Activated T-helper 1 cell treated with anti-CD3 and anti-CD28 coated beads, Interleukin-2, amount 50 U/mL, for 16 hours (primary cell): Measurements from ENCODE around the gene UCKL1.
"Not testable (repeated sequence)": the region's sequence is repeated elsewhere in the genome, so short reads cannot be mapped to it uniquely, and the experiment has no call there.

Source experiments
- DNase-seq, 2 donors: peaks; one replicate each; pipeline ENCODE4 v3.0.0-alpha.2; 2020; ENCODE audit warnings: low read depth in 1 of 2, low spot score in 1 of 2

Gene UCKL1

DNA sequence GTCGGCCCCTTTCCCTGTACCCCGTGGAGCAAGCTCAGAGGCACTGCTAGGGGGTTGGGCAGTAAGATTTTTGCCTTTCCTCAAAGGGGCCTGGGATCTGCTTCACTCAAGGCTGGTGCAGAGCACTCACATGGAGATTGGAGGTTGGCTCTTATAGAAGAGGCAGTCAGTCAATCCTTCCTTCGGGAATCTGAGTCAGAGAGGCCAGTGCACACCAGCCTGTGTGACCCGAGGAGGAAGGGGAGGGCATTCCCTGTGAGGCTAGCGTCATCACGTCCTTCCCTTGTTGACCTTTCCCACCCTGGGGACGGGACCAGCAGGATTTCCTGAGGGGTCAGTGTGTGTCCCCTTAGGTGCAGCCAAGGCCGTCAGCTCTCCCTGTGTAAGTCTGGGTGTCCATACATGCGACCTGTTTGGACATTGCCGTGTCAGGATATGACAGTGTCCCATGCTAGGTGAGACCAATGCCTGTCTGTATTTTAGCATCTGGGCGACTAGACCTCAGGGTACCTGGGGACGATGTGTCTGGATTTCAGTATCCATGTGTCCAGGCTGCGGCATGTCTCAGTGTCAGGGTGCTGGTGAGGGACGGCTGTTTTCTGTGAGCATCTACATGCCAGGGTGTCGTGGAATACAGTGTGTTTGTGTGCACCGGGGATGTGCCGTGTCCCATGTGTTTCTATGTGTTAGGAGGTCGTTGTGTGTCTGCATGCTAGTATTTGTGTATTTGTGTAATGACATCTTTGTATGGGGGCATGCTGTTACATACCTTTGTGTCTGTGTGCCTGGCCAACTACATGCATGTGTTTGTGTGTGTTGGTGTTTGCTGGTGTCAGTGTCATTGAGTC, 16.3 kb upstream of the UCKL1 start:
- DNase-seq, result no peak

GRCh38 chr20:63971960-63972311, 15.7 kb upstream of the UCKL1 start:
- DNase-seq, result not testable (repeated sequence)

- no peak for DNase-seq
These were observed 14.7 kb upstream of the UCKL1 start for GRCh38 chr20:63970714-63971431.

- DNase-seq, result peak in 1 of 2 donors; percentile 42
These were observed 13.9 kb upstream of the UCKL1 start, which contains the start of gene ZNF512B for GRCh38 chr20:63969838-63970713. Gene ZNF512B, minus strand, starts transcription at chr20:63969930. Its CDS starts 1,980 bp downstream, at chr20:63967950.

- DNase-seq, result no peak
These were observed 12.9 kb upstream of the UCKL1 start for GRCh38 chr20:63968928-63969760.

GRCh38 chr20:63968136-63968927, 12.1 kb upstream of the UCKL1 start:
- DNase-seq, result no peak

DNA sequence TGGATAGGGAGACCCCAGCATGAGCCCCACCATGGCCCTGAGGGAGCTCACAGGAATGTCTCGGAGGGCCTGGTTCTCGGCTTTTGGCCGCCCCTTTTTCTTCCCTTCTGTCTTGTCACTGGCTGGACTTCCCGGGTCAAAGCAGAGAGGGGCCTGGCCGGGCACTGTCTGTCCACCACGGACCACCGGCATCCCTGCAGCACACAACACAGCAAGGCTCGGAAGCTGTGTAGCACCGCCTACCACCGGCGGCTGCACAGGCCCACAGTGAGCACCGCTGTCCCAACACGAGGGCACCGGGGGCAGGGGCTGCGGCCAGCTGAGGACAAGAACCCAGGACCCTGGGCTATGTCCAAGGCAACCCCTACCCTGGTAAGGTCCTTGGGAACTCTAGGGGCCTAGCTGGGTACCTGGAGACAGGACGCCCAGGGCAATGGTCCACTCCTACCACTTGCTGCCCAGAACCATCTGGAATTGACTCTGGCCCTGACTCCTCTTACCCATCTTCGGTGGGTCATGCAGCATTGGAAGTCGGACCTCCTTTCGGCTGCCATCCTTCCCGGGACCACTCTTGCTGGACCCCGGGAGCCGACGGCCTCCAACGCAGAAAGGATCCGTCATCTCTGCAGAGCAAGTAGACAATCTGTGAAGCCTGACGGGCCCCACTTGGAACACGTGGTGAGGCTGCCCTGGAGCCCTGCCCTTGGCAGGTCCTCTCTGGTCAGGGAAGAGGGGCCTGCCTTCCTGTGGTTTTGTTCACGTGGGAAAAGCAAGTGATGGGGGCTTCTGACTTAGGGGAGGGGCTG, 11.3 kb upstream of the UCKL1 start:
- DNase-seq, result no peak

DNA sequence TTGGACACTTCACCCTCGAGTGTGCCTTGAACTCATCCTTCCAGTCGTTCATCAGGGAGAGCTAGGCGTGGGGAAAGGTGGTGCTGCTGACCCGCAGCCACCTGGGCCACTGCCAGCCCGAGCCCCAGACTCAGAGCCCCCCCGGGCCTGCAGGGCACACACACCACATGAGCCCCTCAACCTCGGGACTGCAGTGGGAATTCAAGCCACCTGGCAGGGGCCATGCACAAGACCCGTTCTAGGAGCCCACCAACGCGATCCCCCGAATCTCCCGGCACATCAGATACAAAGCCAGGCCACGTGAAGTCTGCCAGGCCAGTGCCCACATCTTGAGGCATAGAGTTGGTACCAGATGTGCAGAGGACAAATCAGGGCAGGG, 10.7 kb upstream of the UCKL1 start:
- no peak for DNase-seq

GRCh38 chr20:63966172-63966943, 10.1 kb upstream of the UCKL1 start:
- no peak for DNase-seq

- no peak for DNase-seq
These were observed 8.2 kb upstream of the UCKL1 start for GRCh38 chr20:63964412-63964811.

- DNase-seq, result no peak
These were observed 7.6 kb upstream of the UCKL1 start for GRCh38 chr20:63963784-63964301.

GRCh38 chr20:63963348-63963741, 7.1 kb upstream of the UCKL1 start:
- DNase-seq, result no peak

GRCh38 chr20:63962426-63963347, 6.5 kb upstream of the UCKL1 start:
- DNase-seq, result no peak

DNA sequence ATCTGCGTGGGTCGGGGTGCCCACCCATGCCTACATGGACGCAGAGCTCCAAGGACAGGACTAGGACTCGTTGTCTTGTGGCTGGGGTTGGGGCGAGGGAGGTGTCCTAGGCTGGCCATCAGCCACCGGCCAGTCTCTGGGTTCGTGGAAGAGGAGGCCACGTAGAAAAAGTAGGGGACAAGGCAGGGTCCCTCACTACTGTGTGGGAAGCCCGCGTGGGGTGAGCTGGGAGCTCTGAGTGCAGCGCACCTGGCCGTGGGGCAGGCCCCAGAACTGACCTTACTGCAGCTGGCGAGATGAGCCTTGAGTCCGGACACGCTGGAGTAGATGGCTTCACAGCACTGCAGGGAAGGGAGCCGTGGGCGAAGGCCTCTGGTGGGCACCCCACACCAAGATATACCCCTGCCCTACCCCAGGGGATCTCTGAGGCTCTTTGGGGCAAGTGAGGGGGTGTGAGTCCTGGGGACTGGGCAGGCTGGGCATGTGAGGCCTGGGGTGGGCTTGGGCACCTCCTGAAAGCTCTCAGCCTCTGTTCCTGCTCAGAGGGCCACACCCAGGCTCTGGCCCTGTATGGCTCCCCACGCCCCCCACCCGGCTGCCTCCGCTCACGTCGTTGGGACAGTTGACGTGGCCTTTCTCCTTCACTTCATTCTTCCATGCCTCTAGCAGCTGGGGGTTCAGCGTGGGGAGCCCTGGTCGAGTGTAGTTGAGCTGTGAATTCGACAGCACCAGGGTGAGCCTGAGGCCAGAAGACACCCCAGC, 5.6 kb upstream of the UCKL1 start:
- no peak for DNase-seq

GRCh38 chr20:63960654-63961621, 4.7 kb upstream of the UCKL1 start:
- not testable (repeated sequence) for DNase-seq
